Osteoblast (primary cell): ENCODE results near the gene SCN4B. TPM values are rescaled to one million over a fixed set of nuclear protein-coding genes. Genes with fewer than 3 reads are reported as not detected.

ENCODE experiments used
- DNase-seq: peaks from one replicate; pipeline ENCODE4 v3.0.0; 2011; ENCODE audit warnings: low spot score, mixed read lengths; ENCODE audit not compliant: insufficient read length; ENCODE audit errors: missing footprints
- H2AFZ ChIP-seq: 2 replicates; pipeline ENCODE4 v1.6.0; 2011; ENCODE audit warnings: mild to moderate bottlenecking, low read length
- H3K27ac ChIP-seq: 2 replicates; pipeline ENCODE4 v1.5.1; 2011; ENCODE audit warnings: mild to moderate bottlenecking, low read depth, low read length, moderate library complexity
- H3K27me3 ChIP-seq: 2 replicates; pipeline ENCODE4 v1.6.0; 2012; ENCODE audit warnings: mild to moderate bottlenecking, control low read depth, inconsistent platforms, low read length, moderate library complexity; ENCODE audit not compliant: insufficient read depth
- H3K36me3 ChIP-seq: 2 replicates; pipeline ENCODE4 v1.5.1; 2011; ENCODE audit warnings: mild to moderate bottlenecking, low read length, control low read depth, moderate library complexity; ENCODE audit not compliant: insufficient read depth
- H3K4me1 ChIP-seq: 2 replicates; pipeline ENCODE4 v1.5.1; 2011; ENCODE audit warnings: mild to moderate bottlenecking, low read length, control low read depth, moderate library complexity; ENCODE audit not compliant: insufficient read depth
- H3K4me2 ChIP-seq: 2 replicates; pipeline ENCODE4 v1.6.0; 2011; ENCODE audit warnings: mild to moderate bottlenecking, low read length; ENCODE audit not compliant: insufficient read depth
- H3K4me3 ChIP-seq: fragments of 200-600 bp; sonication (generic); 3 replicates; pipeline ENCODE4 v1.5.1; 2012; ENCODE audit warnings: mild to moderate bottlenecking, low read length, inconsistent platforms; ENCODE audit not compliant: insufficient read depth
- H3K79me2 ChIP-seq: 2 replicates; pipeline ENCODE4 v1.6.0; 2012; ENCODE audit warnings: mild to moderate bottlenecking, low read length, control low read depth, inconsistent platforms; ENCODE audit not compliant: insufficient read depth
- H3K9me3 ChIP-seq: 2 replicates; pipeline ENCODE4 v1.5.1; 2011; ENCODE audit warnings: low read depth, low read length, control low read depth
- H4K20me1 ChIP-seq: 2 replicates; pipeline ENCODE4 v1.6.0; 2012; ENCODE audit warnings: mild to moderate bottlenecking, low read length, control low read depth; ENCODE audit not compliant: insufficient read depth
- total RNA-seq: library from RNA; depleted of rRNA; stranded (reverse); fragments of >200 nt; gene quantifications from 2 replicates; pipeline ENCODE4 v1.2.3, GENCODE V29; 2012
- TF ChIP-seq, protein P1 (sequence below): IDR thresholded peaks from 2 replicates; pipeline ENCODE4 v1.5.1; 2011; ENCODE audit warnings: mild to moderate bottlenecking, low read depth, low read length, moderate library complexity; ENCODE audit errors: extremely low read depth

The SCN4B gene
- total RNA-seq, 1 donor, result 0.36 TPM

DNA sequence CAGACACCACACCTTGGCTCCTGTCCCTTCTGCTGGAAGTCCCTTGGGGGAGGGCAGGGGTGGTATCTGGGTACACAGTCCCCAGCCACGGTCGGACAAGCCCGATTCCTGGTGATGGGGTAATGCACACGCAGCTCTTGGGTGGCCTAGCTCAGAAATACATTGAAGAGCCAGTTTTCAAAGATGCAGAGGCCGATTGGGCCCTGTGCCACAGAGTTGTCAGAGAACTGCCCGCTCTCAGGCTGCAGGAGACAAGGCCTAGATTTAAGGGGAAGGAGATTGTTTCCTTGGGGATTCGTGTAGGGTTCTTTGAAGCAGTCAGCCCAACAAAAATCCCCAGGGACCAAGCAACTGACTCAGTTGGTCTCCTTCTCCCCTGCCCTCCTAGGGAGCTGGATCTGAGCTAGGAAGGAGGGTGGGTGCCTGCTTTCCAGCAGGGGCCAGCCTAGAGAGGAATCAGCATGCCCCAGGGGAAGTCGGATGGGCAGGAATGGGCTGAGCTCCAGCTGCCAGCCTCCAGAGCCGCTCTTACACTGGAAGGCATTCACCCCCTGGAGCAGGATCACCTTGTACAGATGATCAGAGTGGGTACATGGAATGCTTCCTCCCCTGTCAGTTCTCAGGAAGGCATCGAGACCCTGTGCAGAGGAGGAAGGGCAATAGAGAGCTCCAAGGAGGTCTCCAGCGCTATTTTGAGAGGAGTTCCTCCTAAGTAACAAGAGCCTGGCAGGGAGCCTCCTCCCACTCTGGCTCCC, 3.3 kb upstream of the SCN4B start:
- H3K4me3 ChIP-seq, result no peak overlapping the region
- no peaks in the 10 kb centered on the region for H3K4me1 ChIP-seq
- TF ChIP-seq, protein P1, sequence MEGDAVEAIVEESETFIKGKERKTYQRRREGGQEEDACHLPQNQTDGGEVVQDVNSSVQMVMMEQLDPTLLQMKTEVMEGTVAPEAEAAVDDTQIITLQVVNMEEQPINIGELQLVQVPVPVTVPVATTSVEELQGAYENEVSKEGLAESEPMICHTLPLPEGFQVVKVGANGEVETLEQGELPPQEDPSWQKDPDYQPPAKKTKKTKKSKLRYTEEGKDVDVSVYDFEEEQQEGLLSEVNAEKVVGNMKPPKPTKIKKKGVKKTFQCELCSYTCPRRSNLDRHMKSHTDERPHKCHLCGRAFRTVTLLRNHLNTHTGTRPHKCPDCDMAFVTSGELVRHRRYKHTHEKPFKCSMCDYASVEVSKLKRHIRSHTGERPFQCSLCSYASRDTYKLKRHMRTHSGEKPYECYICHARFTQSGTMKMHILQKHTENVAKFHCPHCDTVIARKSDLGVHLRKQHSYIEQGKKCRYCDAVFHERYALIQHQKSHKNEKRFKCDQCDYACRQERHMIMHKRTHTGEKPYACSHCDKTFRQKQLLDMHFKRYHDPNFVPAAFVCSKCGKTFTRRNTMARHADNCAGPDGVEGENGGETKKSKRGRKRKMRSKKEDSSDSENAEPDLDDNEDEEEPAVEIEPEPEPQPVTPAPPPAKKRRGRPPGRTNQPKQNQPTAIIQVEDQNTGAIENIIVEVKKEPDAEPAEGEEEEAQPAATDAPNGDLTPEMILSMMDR, result no peak
- H2AFZ ChIP-seq, result no peak overlapping the region
- H3K27ac ChIP-seq, result no peak overlapping the region
- H3K27me3 ChIP-seq, result peaks cover 80% of the 10 kb centered on the region
- H3K4me2 ChIP-seq, result no peak overlapping the region
- peak; percentile 83 for DNase-seq
- H3K79me2 ChIP-seq, result no peaks in the 10 kb centered on the region
- no peaks in the 10 kb centered on the region for H3K9me3 ChIP-seq
- H3K36me3 ChIP-seq, result no peaks in the 10 kb centered on the region
- no peaks in the 10 kb centered on the region for H4K20me1 ChIP-seq

DNA sequence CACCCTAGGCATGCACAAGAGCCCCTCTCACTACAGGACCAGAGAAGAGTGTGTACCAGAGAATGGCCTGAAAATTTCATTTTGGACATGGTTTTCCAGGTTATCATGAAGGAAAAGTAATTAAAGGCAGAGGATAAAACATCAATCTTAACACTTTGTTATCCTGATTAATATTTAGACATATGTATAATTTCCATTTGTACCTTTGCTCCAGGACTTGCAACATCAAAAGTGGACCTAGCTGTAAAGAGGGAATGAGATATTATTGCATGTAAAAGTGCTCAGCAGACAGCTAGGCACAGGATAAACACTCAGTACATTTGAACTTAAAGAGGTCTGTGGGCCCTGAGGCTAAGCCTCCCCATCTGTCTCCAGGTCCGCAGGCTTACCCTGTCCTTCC, 2.0 kb upstream of the SCN4B start:
- Histone ChIP-seq H3K4me3 (no peak overlapping the region), H3K79me2 (no peaks in the 10 kb centered on the region), H3K4me1 (no peaks in the 10 kb centered on the region), H3K9me3 (no peaks in the 10 kb centered on the region), H4K20me1 (no peaks in the 10 kb centered on the region), H3K27ac (no peak overlapping the region), H3K36me3 (no peaks in the 10 kb centered on the region), H3K27me3 (peaks cover 86% of the 10 kb centered on the region), H3K4me2 (no peak overlapping the region), H2AFZ (no peak overlapping the region)
- DNase-seq, result peak; percentile 80
- TF ChIP-seq, protein P1, result no peak

DNA sequence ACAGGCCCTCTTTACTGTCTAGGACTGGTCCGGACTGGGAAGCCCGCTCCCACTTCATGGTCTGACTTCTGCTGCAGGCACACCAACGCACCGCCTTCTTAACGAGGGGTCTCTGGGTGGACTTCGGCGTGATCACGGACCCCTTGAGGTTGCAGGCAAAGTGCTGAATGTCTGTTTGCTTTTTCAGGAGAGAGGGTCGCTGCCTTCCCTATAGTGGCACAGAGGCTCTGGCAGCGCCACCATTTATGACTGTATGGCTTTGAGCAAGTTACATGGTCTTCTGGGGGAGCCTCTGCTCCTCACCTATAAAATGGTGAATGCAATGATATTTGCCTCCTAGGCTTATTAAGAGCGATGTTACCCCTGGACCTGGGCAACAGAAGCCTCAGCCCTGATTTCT, 1.4 kb upstream of the SCN4B start:
- Histone ChIP-seq H3K4me1 (no peaks in the 10 kb centered on the region), H3K9me3 (no peaks in the 10 kb centered on the region), H4K20me1 (no peaks in the 10 kb centered on the region), H3K79me2 (no peaks in the 10 kb centered on the region), H3K4me3 (no peak overlapping the region), H3K27me3 (peaks cover 87% of the 10 kb centered on the region), H3K36me3 (no peaks in the 10 kb centered on the region), H3K27ac (no peak overlapping the region), H2AFZ (no peak overlapping the region), H3K4me2 (no peak overlapping the region)
- TF ChIP-seq, protein P1, result no peak
- DNase-seq, result peak; percentile 58

DNA sequence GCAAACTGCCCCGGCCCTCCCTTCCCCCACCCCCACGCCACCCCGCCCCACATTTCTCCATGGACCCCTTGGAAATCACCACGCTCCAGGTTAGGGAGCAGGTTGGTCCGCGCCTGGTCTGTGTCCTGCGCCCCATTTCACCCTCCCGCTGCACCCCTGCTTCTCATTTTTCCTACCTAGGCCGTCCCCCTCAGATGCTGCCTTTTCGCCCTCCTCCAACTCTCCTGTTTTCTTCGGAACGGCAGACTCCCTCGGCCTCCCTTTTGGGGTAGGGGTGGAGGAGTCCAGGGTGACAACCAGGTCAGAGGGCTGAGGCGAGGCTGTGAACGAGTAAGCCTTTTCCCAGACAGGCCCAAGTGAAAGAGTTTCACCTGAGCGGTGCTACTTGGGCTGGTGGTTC, 893 bp upstream of the SCN4B start:
- Histone ChIP-seq H3K79me2 (no peaks in the 10 kb centered on the region), H3K4me3 (no peak overlapping the region), H4K20me1 (no peaks in the 10 kb centered on the region), H3K27ac (no peak overlapping the region), H3K4me2 (no peak overlapping the region), H3K36me3 (no peaks in the 10 kb centered on the region), H2AFZ (no peak overlapping the region), H3K4me1 (no peaks in the 10 kb centered on the region), H3K27me3 (peaks cover 85% of the 10 kb centered on the region), H3K9me3 (no peaks in the 10 kb centered on the region)
- TF ChIP-seq, protein P1, result no peak
- DNase-seq, result no peak
